ENCODE results near the gene COL16A1.

Gene COL16A1

GRCh38 chr1:31644560-31645273 lies 59.1 kb downstream of the COL16A1 start, which contains the start of gene PEF1:
PEF1 (minus strand) TSS chr1:31644876; CDS start chr1:31644864, 12 bp downstream.
- peak; percentile 98 to 99 for DNase-seq

GRCh38 chr1:31643976-31644559 lies 59.7 kb downstream of the COL16A1 start:
- peak in 1 of 2 experiments; percentile 10 for DNase-seq

DNA sequence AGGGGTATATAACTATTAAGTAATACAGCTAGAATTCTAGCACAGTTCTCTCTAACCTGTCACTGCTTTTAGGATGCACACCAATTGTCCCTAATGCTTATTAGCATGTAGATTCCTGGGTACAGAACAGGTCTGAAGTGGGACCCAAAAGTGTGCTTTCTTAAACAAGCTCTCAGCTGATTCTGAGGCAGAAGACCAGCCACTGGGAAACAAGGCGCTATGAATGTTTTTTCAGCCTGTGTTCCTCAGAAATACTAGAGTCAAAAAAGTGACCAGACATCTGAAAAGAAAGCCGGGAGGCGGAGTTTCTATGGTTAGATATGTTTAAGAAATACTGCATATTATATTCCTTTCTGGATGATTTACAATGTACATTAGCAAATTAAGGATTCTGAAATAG lies 60.9 kb downstream of the COL16A1 start:
- DNase-seq = no peak

DNA sequence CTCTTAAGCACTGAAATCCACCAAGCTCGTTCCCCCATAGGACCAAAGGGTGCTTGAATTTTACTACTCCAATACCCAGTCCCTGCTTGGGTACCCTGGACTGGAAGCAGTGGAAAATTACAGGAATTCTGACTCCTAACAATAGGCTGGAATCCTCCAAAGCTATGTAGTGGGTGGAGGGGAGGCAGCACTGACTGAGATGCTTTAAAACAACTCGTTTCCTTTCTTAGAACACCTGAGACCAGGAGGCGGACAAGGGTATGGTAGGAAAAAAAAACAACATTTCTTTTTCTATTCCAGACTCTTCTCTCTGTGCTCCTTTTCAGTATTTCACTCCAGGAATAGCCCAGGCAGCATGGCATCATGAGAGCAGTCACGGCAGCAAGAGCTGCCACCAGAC lies 61.5 kb downstream of the COL16A1 start:
- DNase-seq = no peak

- no peak for DNase-seq
Measured at GRCh38 chr1:31640964-31641363, 62.9 kb downstream of the COL16A1 start.

- DNase-seq = no peak
Measured at GRCh38 chr1:31640179-31640578, 63.6 kb downstream of the COL16A1 start.

DNA sequence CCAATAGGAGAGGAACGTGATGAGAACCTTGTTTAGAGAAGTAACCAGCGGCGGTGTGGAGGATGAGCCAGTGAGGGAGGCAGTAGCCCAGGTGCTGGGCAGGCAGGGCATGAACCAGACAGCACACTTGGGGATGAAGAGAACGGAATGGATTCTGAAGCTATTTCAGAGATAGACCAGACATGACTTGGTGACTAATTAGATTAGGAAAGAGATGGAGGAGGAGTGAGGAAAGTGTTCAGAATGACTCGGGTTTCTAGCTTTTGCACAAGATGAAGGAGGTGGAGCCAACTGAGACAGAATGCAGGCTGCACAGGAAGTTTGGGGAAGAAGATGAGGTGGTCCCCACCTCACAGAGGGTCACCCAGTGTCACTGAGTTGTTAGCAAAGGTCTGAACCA lies 64.3 kb downstream of the COL16A1 start:
- no peak for DNase-seq

- no peak for DNase-seq
Measured at GRCh38 chr1:31637915-31638673, 65.7 kb downstream of the COL16A1 start.

DNA sequence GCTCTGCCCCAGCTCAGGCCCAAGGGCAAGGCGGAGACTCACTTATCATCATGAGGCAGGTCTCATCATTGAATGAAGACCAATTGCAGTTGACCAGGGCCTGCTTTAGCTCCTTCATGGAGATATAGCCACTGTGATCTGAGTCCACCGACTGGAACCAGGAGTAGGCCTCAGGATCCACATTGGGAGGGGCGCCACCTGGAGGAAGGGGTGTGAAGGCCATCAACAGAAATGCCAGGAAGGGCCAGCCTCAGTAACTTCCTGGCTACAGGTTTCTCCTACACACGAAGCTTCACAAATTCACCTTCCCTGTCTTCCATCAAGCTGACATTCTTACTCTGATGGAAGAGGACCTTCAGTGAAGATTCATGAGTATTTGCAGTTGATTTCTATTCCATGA lies 70.7 kb downstream of the COL16A1 start:
- DNase-seq = peak in 1 of 2 experiments; percentile 23

DNA sequence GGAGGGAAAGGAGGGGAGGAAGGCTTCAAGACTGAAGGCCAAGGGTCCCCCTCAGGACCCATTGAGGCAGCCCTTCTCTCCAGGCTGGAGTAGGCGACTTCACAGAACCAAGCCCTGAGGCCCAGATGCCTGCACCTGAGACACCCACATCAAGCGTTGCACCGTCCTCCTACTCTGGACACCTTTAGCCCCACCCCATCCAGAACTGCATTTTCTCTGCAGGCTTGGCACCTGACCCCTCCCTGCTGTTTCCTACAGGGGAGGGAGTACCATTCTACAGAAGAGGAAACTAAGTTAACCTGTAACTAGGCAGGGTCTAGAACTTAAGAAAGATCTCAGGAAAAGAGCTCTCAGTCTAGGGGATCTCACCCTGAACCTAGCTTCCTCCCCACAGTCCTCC lies 71.2 kb downstream of the COL16A1 start:
- no peak for DNase-seq

- no peak for DNase-seq
Measured at GRCh38 chr1:31628931-31629556, 74.8 kb downstream of the COL16A1 start.

- DNase-seq = peak; percentile 91 to 96
Measured at GRCh38 chr1:31627930-31628559, 75.8 kb downstream of the COL16A1 start.

DNA sequence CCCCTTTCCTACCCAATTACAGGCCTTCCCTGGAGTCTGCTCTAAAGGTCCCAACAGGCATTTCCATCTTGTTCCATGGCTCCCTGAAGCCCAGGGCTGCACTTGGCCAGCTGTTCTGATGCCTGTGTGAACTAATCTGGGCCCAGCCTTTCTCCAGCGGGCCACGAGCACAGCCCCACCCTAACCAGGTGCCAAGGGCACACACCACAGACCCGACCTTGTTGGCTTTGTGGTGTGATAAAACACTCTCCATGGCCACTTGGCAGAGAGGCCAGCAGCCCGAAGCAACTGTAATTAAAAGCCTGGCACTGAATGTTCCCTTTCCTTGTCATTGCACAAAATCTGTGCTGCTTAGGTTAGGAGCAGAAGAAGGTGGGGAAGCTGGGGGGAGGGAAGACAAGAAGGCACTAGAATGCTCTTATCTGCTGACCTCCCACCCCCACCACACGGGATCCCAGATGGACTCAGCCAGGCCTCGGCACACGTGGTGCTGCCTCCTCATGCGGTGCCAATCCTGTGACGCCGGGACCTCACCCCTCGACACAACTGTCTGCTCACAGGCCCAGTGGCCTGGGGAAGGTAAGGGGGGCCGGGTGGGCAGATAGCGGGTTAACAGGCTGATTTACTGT lies 76.4 kb downstream of the COL16A1 start:
- peak; percentile 81 to 87 for DNase-seq

GRCh38 chr1:31626223-31627207 lies 77.3 kb downstream of the COL16A1 start:
- peak; percentile 29 to 84 for DNase-seq

DNA sequence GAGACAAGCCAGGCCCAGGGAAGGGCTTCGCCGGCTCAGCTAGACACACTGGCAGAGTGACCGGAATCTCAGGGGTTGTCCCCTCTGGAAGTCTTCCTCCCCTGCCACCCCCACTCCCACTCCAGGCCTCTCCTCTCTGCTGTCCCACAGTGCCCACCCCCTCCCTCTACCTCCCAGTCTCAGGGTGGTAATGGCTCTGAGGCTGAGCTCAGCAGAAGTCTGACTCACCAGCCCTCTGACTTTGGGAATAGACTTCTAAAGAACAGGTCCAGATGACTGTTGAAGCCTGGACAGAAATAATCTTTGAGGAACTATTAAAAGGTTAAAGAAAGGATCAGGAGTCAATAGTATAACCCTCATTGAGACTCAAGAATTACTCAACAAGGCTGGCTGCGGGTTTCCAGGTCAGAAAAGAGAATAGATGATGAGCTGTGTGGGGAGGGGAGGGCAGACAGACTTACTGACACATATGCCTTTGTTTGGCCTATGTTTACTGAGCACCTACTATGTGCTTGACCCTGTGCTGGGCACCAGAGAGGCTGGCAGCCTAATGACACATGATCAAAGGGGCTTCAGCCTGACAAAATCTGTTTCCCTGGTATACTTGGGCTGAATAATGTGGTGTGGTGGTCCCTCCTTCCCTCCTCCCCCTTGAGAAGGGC lies 78.1 kb downstream of the COL16A1 start:
- DNase-seq = no peak

DNA sequence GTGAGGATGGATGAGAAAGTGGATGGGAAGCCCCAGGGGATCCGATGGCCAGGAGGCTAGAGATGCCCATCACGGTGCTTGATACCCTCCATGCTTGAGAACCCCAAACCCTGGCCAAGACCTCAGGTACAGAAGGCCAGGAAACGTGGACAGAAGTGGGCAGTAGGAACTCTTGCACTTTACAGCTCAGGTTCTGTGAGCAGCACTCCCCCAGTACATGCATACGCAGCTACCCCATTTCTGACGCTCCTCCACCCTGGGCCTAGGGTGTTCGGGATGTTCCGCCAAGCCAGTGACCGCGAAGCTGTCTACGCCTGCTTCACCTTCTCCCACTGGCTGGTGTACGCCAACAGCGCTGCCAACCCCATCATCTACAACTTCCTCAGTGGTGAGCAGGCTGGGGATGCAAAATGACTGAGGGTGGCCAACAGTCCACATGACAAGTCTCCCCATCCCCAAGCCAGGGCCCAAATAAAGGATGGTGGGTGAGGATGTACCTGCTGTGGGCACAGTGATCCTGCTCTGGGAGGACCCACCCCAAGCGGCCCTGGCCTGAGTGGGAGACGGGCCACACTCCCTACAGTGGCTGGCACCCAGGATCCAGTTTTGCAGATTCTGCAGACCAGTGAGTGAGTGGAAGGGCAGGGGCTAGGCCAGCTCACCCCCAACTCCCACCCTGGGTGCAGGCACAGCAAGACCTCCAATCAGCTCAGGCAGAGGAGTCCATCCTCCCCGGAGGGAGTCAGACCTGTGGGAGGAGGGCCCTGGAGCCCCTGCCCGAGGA lies 78.9 kb downstream of the COL16A1 start:
- DNase-seq = no peak

DNA sequence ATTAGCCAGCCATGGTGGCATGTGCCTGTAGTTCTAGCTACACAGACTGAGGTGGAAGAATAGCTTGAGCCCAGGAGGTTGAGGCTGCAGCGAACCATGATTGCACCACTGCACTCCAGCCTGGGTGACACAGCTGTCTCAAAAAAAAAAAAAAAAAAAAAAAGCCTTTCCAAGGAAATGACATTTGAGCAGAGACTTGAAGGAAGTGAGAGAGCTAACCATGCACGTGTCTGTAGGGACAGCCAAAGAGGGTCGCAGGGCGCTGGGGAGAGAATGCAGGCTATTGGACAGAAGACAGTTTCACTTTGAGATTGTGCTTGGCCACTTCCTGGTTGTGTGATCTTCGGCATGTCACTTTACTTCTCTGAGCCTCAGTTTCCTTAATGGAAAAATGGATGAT lies 79.5 kb downstream of the COL16A1 start:
- DNase-seq = no peak

DNA sequence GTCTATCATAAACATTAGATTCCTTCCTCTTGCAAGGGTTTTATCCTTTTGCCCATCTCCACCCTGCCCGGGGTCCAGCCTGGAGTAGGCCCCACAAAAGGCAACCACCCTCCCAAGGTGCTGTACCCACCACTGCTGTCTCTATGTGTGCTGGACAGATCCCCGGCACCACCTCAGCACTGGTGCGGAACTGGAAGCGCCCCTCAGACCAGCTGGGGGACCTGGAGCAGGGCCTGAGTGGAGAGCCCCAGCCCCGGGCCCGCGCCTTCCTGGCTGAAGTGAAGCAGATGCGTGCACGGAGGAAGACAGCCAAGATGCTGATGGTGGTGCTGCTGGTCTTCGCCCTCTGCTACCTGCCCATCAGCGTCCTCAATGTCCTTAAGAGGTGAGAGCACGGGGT lies 80.5 kb downstream of the COL16A1 start:
- DNase-seq = no peak

GRCh38 chr1:31621847-31622730 lies 81.7 kb downstream of the COL16A1 start:
- DNase-seq = peak in 1 of 2 experiments; percentile 21

All from NCI-H446 (cell line).